K562 (cell line): ENCODE data around the gene TMEM86A. TPM values are rescaled to one million over a fixed set of nuclear protein-coding genes. Genes with fewer than 3 reads are reported as not detected.

ENCODE experiments used
- MGA ChIP-seq: fragments of 450-650 bp; IDR thresholded peaks from 2 replicates; pipeline ENCODE4 v1.6.1; 2016; ENCODE audit warnings: mild to moderate bottlenecking, moderate library complexity
- polyA plus RNA-seq, 8 experiments: library from polyadenylated mRNA; depleted of rRNA in 4 of 8; stranded (reverse) in 5 of 8; unstranded in 3 of 8; fragments of >200 nt; fragmentation: Nextera tagmentation in 2 of 8; fragmentation: Illumina TruSeq in 1 of 8; extraction: Ambion mirVana in 2 of 8; extraction: Trizol in 1 of 8; gene quantifications; 2 replicates each; pipeline versions ENCODE4 v1.2.1 to v1.2.3, GENCODE V29; 2011 to 2014; ENCODE audit warnings: inconsistent platforms in 1 of 8, missing spikeins in 1 of 8
- total RNA-seq, 7 experiments: library from RNA; depleted of rRNA in 6 of 7; stranded (reverse); fragments of >200 nt in 6 of 7; fragmentation: Illumina TruSeq in 2 of 7; extraction: Trizol in 2 of 7; gene quantifications; 2 replicates each; pipeline versions ENCODE4 v1.2.1 to v1.2.3, GENCODE V29; 2011 to 2021; ENCODE audit warnings: low replicate concordance in 1 of 7

Gene TMEM86A
- total and polyA plus RNA-seq, 9 of the 15 experiments (the other 6 are each of a cell fraction or from before 2014, with no cell fraction given): 0.22 to 1.3 (median 0.40) TPM; not detected in 2

GRCh38 chr11:18700872-18701271 is 2.3 kb downstream of the TMEM86A start (continued):
- no peak for TF ChIP-seq MGA
